Hepatocyte (in vitro differentiated cells): ENCODE results near the gene CCDC85C.

ENCODE experiments used
- CTCF ChIP-seq: fragments of 200-600 bp; sonication (generic); IDR thresholded peaks from 2 replicates; pipeline ENCODE4 v1.5.1; 2016; ENCODE audit warnings: antibody characterized with exemption, mild to moderate bottlenecking; ENCODE audit not compliant: poor library complexity
- EZH2 ChIP-seq: fragments of 200-600 bp; sonication (generic); IDR thresholded peaks from 2 replicates; pipeline ENCODE4 v1.6.1; 2016; ENCODE audit warnings: antibody characterized with exemption, mild to moderate bottlenecking, borderline replicate concordance

GRCh38 chr14:99548255-99548654 lies 55.8 kb downstream of the CCDC85C start:
- no peak for TF ChIP-seq CTCF
- TF ChIP-seq EZH2: no peak
